ENCODE results near the gene SMARCA5.
"Not testable (repeated sequence)": the region's sequence is repeated elsewhere in the genome, so short reads cannot be mapped to it uniquely, and the experiment has no call there.

The SMARCA5 gene, protein sequence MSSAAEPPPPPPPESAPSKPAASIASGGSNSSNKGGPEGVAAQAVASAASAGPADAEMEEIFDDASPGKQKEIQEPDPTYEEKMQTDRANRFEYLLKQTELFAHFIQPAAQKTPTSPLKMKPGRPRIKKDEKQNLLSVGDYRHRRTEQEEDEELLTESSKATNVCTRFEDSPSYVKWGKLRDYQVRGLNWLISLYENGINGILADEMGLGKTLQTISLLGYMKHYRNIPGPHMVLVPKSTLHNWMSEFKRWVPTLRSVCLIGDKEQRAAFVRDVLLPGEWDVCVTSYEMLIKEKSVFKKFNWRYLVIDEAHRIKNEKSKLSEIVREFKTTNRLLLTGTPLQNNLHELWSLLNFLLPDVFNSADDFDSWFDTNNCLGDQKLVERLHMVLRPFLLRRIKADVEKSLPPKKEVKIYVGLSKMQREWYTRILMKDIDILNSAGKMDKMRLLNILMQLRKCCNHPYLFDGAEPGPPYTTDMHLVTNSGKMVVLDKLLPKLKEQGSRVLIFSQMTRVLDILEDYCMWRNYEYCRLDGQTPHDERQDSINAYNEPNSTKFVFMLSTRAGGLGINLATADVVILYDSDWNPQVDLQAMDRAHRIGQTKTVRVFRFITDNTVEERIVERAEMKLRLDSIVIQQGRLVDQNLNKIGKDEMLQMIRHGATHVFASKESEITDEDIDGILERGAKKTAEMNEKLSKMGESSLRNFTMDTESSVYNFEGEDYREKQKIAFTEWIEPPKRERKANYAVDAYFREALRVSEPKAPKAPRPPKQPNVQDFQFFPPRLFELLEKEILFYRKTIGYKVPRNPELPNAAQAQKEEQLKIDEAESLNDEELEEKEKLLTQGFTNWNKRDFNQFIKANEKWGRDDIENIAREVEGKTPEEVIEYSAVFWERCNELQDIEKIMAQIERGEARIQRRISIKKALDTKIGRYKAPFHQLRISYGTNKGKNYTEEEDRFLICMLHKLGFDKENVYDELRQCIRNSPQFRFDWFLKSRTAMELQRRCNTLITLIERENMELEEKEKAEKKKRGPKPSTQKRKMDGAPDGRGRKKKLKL

GRCh38 chr4:143513314-143514168 is at the start of gene SMARCA5:
Gene SMARCA5 (plus strand): TSS chr4:143513702. CDS start chr4:143513925, 223 bp downstream.
- in situ Hi-C loops (cut with MboI; ENCODE audit: low sequenced_read_pairs) = no loop called here

DNA sequence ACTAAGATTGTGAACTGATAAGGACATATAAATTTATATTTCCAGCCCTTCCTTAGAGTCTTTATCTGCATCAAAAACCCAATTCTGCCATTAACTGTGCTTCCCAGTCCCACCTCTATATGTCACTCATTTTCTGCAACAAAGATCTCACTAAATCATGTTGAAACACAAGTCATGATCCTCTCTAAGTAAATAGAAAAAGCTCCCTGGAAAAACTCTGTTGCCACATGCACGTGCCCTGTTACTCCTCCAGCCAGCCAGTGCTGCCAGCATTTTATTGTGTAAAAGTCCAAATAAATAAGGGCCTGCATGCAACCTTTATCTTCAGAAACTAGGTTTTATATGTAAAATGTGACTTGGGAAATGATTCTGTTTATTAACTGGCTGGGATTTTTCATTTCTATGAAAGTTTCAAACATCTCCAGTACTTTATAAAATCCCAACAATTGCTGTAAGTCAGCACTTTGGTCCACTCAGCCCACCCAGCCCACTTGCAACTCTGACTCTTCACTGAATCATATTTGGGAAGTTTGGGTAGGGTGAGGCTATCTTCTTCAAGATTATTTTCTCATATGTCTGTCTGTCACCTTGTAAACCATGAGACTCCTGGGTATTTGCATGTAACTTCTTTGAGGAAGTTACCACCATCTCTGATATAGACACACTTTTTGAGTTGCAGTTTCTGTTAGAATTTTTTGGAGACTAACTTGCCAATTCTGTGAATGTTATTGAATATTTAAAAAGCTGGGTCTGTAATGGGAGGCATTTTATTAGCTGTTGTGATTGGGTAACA is 40.0 kb upstream of the SMARCA5 start:
- in situ Hi-C loops (cut with MboI; ENCODE audit: low sequenced_read_pairs) = no loop called here

DNA sequence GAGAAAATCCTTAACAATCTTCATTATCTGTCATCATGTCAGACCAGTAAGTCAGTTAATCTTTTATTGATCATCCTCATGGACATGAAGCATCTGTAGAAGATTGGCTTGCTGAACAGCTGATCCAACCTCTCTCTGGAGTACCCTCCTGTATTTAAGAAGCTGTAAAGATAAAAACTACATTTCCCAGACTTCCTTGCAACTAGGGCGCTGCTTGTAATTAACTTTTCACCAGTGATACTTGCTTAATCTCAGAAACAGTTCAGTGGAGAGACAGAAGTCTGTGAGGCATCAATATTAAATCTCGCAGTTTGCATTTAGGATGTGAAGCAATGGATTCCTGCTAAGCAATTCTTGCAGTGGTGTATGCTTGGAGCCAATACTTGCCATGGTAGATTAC is 36.0 kb upstream of the SMARCA5 start:
- in situ Hi-C loops (cut with MboI; ENCODE audit: low sequenced_read_pairs) = no loop called here

- in situ Hi-C loops (cut with MboI; ENCODE audit: low sequenced_read_pairs) = no loop called here
These were observed 32.1 kb upstream of the SMARCA5 start for GRCh38 chr4:143481361-143481760.

GRCh38 chr4:143482840-143483239 is 30.7 kb upstream of the SMARCA5 start:
- in situ Hi-C loops (cut with MboI; ENCODE audit: low sequenced_read_pairs) = no loop called here

DNA sequence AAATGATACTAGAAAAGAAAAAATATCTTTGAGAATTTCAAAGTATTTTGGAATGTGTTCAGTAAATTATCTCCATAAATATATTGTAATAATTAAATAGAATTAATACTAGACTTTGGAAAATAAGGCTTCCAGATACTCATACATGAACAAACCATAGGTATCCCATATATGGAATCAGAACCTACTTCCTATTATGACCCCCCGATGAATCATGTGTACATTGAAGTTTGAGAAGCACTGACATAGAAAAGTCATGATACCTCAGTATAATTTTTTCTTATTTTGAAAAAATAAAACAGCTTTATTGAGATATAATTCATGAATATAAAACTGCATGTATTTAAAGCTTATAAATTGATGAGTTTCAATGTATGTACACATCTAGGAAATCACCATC is 27.2 kb upstream of the SMARCA5 start:
- in situ Hi-C loops (cut with MboI; ENCODE audit: low sequenced_read_pairs) = no loop called here

DNA sequence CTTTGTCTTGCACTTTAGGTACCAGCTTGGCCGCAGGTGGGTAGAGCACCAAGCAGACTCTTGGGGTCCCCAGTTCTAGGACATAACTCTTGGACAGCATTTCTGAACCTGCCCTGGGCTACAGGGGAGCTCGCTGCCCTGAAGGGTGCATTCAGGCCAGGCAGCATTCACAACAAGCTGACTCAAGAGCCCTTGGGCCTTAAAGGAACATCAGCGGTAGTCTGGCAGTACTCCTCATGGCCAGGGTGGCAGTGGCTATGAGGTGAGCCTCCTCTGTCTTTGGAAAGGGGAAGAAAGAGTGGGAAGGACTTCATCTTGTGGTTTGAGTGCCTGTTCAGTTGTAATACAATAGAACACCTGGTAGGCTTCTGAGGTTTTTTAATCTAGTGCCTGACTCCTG is 24.8 kb upstream of the SMARCA5 start:
- in situ Hi-C loops (cut with MboI; ENCODE audit: low sequenced_read_pairs) = no loop called here

DNA sequence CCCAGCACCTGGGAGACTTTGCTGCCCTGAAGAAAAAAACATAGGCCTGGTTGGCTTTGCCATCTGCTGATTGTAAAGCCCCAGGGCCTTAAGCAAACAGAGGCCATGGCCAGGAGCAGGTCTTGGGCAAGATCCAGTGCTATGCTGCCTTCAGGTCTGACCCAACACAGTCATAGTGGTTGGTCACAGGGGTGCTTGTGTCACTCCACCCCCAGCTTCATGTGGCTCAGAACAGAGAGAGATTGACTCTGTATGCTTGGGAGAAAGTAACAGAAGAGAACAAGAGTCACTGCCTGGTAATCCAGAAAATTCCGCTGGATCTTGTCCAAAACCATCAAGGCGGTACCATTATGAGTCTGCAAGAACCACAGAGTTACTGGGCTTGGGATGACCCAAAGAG is 24.4 kb upstream of the SMARCA5 start:
- in situ Hi-C loops (cut with MboI; ENCODE audit: low sequenced_read_pairs) = no loop called here

GRCh38 chr4:143498021-143498420 is 15.5 kb upstream of the SMARCA5 start:
- in situ Hi-C loops (cut with MboI; ENCODE audit: low sequenced_read_pairs) = no loop called here

- in situ Hi-C loops (cut with MboI; ENCODE audit: low sequenced_read_pairs) = no loop called here
These were observed 11.3 kb upstream of the SMARCA5 start for GRCh38 chr4:143502231-143502630.

DNA sequence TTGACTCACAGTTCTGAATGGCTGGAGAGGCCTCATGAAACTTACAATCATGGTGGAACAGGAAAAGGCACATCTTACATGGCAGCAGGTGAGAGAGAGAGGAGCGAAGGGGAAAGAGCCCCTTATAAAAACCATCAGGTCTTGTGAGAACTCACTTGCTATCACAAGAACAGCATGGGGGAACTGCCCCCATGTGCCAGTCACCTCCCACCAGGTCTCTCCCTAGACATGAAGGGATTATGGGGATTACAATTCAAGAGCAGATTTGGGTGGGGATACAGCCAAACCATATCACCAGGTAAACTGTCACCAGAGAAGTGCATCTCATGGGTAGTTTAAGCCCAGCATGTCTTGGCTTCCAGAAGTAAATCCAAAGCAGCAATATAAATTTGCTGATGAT is 7.5 kb upstream of the SMARCA5 start:
- in situ Hi-C loops (cut with MboI; ENCODE audit: low sequenced_read_pairs) = no loop called here

DNA sequence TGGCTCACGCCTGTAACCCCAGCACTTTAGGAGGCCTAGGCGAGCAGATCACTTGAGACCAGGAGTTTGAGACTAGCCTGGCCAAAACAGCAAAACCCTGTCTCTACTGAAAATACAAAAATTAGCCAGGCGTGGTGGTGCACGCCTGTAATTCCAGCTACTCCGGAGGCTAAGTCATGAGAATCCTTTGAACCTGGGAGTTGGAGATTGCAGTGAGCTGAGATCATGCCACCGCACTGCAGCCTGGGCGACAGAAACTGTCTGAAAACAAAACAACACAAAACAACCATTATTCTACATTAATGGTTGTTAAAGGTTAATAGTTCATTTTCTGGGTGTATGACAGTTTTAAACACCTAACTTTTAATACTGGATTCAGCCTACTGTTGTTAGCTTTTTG is 1.6 kb upstream of the SMARCA5 start:
- in situ Hi-C loops (cut with MboI; ENCODE audit: low sequenced_read_pairs) = no loop called here

DNA sequence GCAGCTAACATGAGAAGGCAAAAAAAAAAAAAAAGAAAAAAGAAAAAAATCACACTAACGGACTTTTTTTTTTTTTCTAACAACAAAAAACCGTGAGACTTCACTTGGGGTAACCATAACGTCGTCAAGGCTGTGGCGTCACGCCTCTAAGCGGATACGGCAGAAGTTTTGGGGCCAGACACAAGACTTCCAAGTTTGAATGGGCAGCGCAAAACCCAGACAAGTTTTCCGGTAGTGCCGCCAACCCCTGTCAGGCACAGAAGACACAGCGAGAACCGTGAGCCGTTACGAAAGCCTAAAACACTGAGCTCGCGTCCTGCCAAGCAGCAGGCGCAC is 556 bp upstream of the SMARCA5 start:
- in situ Hi-C loops (cut with MboI; ENCODE audit: low sequenced_read_pairs) = no loop called here

DNA sequence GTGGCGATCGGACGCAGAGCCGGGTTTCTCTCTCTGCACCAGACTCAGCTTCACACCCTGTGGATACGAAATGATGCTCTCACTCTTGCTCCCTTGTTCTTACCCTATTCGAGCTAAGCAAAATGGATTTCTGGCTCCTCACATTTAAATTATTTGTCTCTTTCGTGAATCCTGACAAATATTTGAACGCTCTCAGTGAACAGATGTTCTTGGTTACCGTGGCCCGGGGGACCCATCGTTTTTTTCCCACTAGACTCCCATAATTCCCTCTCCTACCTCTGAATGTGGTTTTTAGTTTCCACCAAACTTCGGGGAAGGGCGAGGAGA is 630 bp downstream of the SMARCA5 start:
- in situ Hi-C loops (cut with MboI; ENCODE audit: low sequenced_read_pairs) = no loop called here

DNA sequence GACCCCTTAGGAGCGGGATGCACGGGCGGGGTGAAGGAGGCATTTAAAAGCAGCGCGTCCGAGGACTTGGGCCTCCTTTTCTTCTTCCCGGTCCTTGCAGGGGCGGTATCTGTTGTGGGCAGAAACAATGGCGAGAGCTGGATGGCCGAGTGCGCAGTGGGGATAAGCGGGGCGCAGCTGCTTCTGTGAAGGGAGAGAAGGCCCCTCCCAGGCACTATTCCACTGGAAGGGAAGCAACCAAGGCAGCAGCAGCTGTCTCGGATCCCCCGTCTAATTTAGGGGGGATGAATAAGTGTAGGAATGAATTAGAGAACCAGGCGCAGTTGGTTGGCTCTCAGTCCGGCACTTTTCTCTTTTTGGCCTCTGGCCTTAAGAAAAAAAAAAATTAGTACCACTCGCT is 995 bp downstream of the SMARCA5 start:
- in situ Hi-C loops (cut with MboI; ENCODE audit: low sequenced_read_pairs) = no loop called here

- in situ Hi-C loops (cut with MboI; ENCODE audit: low sequenced_read_pairs) = no loop called here
These were observed 1.4 kb downstream of the SMARCA5 start for GRCh38 chr4:143514901-143515300.

DNA sequence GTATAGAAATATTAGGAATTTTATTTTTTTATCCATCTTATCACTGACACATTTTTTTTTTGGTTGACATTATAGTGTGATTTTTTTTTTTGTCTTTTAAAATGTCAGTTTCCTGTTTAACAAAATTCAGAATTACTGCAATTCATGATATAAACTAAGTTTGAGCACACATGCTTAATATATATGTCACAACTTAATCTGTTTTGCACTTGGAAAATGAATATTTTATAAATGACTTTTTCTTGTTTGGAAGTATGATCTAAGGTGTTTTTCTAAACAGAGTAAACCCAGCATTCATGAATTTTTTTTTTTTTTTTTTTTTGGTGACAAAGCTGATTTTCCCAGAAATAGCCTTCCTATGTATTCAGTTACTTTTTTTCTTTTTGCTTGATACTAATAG is 2.4 kb downstream of the SMARCA5 start:
- in situ Hi-C loops (cut with MboI; ENCODE audit: low sequenced_read_pairs) = no loop called here

DNA sequence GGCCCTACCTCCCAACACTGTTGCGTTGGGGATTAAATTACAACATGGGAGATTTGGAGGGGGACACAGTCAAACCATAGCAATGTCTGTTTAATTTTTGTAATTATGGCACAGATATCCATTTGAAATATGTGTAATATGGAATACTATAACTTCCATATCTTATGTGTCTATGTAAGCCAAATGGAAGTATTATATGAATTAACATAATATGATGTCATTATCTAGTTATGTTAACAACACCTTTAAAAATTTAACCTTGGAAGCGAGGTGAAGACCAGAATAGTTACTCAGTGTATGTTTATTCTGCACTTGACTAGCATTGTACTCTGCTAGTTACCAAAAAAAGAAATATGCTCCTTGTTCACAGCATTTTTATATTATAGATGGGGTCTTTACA is 4.3 kb downstream of the SMARCA5 start:
- in situ Hi-C loops (cut with MboI; ENCODE audit: low sequenced_read_pairs) = no loop called here

DNA sequence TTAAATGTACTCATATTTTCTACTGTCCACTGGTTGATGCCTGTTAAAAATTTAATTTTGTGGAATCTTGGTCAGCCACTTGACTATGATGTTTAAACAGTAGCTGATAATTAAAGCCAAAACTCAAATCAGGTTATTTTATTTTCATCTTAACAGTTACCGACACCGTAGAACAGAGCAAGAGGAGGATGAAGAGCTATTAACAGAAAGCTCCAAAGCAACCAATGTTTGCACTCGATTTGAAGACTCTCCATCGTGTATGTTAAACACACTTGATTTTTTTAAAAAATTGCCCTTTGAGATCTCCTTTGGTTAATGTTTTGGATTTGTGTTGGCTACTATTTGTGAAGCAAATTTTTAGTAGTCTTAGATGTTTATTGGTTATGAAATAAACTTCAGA is 10.7 kb downstream of the SMARCA5 start:
- in situ Hi-C loops (cut with MboI; ENCODE audit: low sequenced_read_pairs) = no loop called here

GRCh38 chr4:143528046-143528445 is 14.5 kb downstream of the SMARCA5 start:
- in situ Hi-C loops (cut with MboI; ENCODE audit: low sequenced_read_pairs) = not testable (repeated sequence)
